ENCODE measurements around the gene SCAPER. TPM values are rescaled to one million over a fixed set of nuclear protein-coding genes. Genes with fewer than 3 reads are reported as not detected.

The SCAPER gene
- total RNA-seq, 6 donors from 2014 or later = 14.4 to 67.1 (median 27.6) TPM

- Histone ChIP-seq H3K36me3 (peaks cover 0 to 8% (median 5%) of the 10 kb centered on the region in 4 donors), H3K9me3 (no peaks in the 10 kb centered on the region), H3K27ac (no peak overlapping the region), H3K4me1 (no peaks in the 10 kb centered on the region), H3K27me3 (no peaks in the 10 kb centered on the region), H3K4me3 (no peak overlapping the region)
- ATAC-seq (ENCODE audit: low FRiP score in 2 of 2) = no peak
- DNase-seq = no peak
- TF ChIP-seq POLR2AphosphoS5 (IDR thresholded peaks at IDR 0.05) (no peak), POLR2A (IDR thresholded peaks at IDR 0.05) (no peak), EP300 (IDR thresholded peaks at IDR 0.05) (no peak)
- TF ChIP-seq, protein P1, sequence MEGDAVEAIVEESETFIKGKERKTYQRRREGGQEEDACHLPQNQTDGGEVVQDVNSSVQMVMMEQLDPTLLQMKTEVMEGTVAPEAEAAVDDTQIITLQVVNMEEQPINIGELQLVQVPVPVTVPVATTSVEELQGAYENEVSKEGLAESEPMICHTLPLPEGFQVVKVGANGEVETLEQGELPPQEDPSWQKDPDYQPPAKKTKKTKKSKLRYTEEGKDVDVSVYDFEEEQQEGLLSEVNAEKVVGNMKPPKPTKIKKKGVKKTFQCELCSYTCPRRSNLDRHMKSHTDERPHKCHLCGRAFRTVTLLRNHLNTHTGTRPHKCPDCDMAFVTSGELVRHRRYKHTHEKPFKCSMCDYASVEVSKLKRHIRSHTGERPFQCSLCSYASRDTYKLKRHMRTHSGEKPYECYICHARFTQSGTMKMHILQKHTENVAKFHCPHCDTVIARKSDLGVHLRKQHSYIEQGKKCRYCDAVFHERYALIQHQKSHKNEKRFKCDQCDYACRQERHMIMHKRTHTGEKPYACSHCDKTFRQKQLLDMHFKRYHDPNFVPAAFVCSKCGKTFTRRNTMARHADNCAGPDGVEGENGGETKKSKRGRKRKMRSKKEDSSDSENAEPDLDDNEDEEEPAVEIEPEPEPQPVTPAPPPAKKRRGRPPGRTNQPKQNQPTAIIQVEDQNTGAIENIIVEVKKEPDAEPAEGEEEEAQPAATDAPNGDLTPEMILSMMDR (IDR thresholded peaks at IDR 0.05) = no peak
- 93 to 95% methylated on average over 2 of the region's 2 CpGs for WGBS, 2 donors
Measured at GRCh38 chr15:76871930-76872329, 33.2 kb downstream of the SCAPER start.

- no peak for ATAC-seq (ENCODE audit: low FRiP score in 2 of 2)
- DNase-seq = no peak
- Histone ChIP-seq H3K9me3 (no peaks in the 10 kb centered on the region), H3K27ac (no peak overlapping the region), H3K4me1 (no peaks in the 10 kb centered on the region), H3K4me3 (no peak overlapping the region), H3K36me3 (no peaks in the 10 kb centered on the region), H3K27me3 (no peaks in the 10 kb centered on the region)
- TF ChIP-seq, protein P1 (IDR thresholded peaks at IDR 0.05) = no peak
- TF ChIP-seq POLR2A (IDR thresholded peaks at IDR 0.05) (no peak), POLR2AphosphoS5 (IDR thresholded peaks at IDR 0.05) (no peak), EP300 (IDR thresholded peaks at IDR 0.05) (no peak)
Measured at GRCh38 chr15:76868740-76869139, 36.4 kb downstream of the SCAPER start.

- H3K4me3 ChIP-seq = no peak overlapping the region
- H3K27me3 ChIP-seq = no peaks in the 10 kb centered on the region
- H3K27ac ChIP-seq = no peak overlapping the region
- no peaks in the 10 kb centered on the region for H3K4me1 ChIP-seq
- H3K9me3 ChIP-seq = no peaks in the 10 kb centered on the region
- ATAC-seq (ENCODE audit: low FRiP score in 2 of 2) (no peak), DNase-seq (no peak)
- no peaks in the 10 kb centered on the region for H3K36me3 ChIP-seq
- TF ChIP-seq EP300 (IDR thresholded peaks at IDR 0.05) = no peak
- TF ChIP-seq, protein P1 (IDR thresholded peaks at IDR 0.05) = peak in 4 of 6 experiments; percentile 13 to 22 (median 15)
Measured at GRCh38 chr15:76866716-76867321, 38.3 kb downstream of the SCAPER start.

- no peak overlapping the region for H3K4me3 ChIP-seq
- WGBS, 2 donors = 90 to 98% methylated on average over 2 of the region's 2 CpGs
- no peak for DNase-seq
- TF ChIP-seq POLR2AphosphoS5 (IDR thresholded peaks at IDR 0.05) (no peak), POLR2A (IDR thresholded peaks at IDR 0.05) (no peak), EP300 (IDR thresholded peaks at IDR 0.05) (no peak)
- TF ChIP-seq, protein P1 (IDR thresholded peaks at IDR 0.05) = no peak
- H3K9me3 ChIP-seq = no peaks in the 10 kb centered on the region
- no peaks in the 10 kb centered on the region for H3K36me3 ChIP-seq
- no peaks in the 10 kb centered on the region for H3K27me3 ChIP-seq
- no peak overlapping the region for H3K27ac ChIP-seq
- no peaks in the 10 kb centered on the region for H3K4me1 ChIP-seq
- no peak for ATAC-seq (ENCODE audit: low FRiP score in 2 of 2)
Measured at GRCh38 chr15:76866008-76866407, 39.1 kb downstream of the SCAPER start.

DNA sequence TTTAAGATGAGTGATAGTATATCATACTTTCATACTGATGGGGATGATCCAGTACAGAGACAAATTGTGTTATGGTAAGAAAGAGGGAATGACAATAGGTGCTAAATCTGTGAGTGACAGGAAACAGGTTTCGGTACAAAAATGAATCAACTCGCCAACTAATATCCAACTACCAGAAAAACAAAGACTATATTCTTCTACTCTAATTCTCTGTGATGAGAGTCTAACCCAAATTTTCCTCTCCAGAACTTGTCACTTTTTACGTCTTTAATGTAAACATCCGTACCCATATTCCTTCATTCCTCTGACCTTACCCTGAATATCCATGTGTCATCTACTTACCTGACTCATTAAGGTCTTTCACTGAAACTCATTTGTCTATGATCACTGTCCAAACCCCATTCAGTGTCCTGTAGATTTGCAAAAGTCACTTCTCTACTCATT is 39.6 kb downstream of the SCAPER start:
- WGBS, 2 donors = 70 to 80% methylated on average over 4 of the region's 4 CpGs
- Histone ChIP-seq H3K36me3 (no peaks in the 10 kb centered on the region), H3K27ac (no peak overlapping the region), H3K27me3 (no peaks in the 10 kb centered on the region), H3K4me1 (no peaks in the 10 kb centered on the region), H3K4me3 (no peak overlapping the region), H3K9me3 (no peaks in the 10 kb centered on the region)
- no peak for ATAC-seq (ENCODE audit: low FRiP score in 2 of 2)
- TF ChIP-seq, protein P1 (IDR thresholded peaks at IDR 0.05) = no peak
- TF ChIP-seq EP300 (IDR thresholded peaks at IDR 0.05) (no peak), POLR2A (IDR thresholded peaks at IDR 0.05) (no peak), POLR2AphosphoS5 (IDR thresholded peaks at IDR 0.05) (no peak)
- no peak for DNase-seq

All from upper lobe of left lung (tissue), 6 donors.